Mesodermal cell (in vitro differentiated cells): ENCODE data around the gene GON4L.
"Not testable (repeated sequence)": the region's sequence is repeated elsewhere in the genome, so short reads cannot be mapped to it uniquely, and the experiment has no call there.

Experiments
- H3K27ac ChIP-seq: 2 replicates; pipeline ENCODE4 v1.7.0; 2013; ENCODE audit warnings: mild to moderate bottlenecking, low read depth, low read length, moderate library complexity; ENCODE audit not compliant: severe bottlenecking
- H3K36me3 ChIP-seq: 2 replicates; pipeline ENCODE4 v1.7.1; 2013; ENCODE audit warnings: mild to moderate bottlenecking, low read length, moderate library complexity; ENCODE audit not compliant: control insufficient read depth, insufficient read depth
- H3K4me1 ChIP-seq: one replicate; pipeline ENCODE4 v1.7.1; 2013; ENCODE audit warnings: mild to moderate bottlenecking, low read length; ENCODE audit not compliant: insufficient read depth, control insufficient read depth, poor library complexity, severe bottlenecking
- H3K4me3 ChIP-seq: 2 replicates; pipeline ENCODE4 v1.7.0; 2013; ENCODE audit warnings: low read length, control low read depth, mild to moderate bottlenecking; ENCODE audit not compliant: insufficient read depth, poor library complexity, severe bottlenecking; ENCODE audit errors: extremely low read depth
- H3K9me3 ChIP-seq: 2 replicates; pipeline ENCODE4 v1.7.1; 2013; ENCODE audit warnings: mild to moderate bottlenecking, low read length, moderate library complexity; ENCODE audit not compliant: control insufficient read depth
- WGBS, 2 experiments: methylation state at CpG; one replicate each; pipeline ENCODE4 v1.1.5; 2013; ENCODE audit warnings: missing lambda C conversion rate in 2 of 2; ENCODE audit not compliant: insufficient coverage in 2 of 2; 5-methylcytosine and 5-hydroxymethylcytosine counted together

Gene GON4L

DNA sequence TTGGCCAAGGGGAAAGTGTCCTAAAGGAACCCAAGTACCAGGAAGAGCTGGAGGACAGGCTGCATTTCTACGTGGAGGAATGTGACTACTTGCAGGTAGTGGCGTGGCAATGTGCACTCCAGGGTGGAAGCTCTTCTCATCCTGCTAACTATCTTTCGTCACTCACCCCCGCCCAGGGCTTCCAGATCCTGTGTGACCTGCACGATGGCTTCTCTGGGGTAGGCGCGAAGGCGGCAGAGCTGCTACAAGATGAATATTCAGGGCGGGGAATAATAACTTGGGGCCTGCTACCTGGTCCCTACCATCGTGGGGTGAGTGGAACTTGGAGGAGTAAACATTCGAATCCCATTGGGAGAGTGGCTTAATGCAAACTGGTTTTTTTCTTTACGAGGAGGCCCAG is 109.4 kb downstream of the GON4L start:
- 89 to 97% methylated on average over 4 of the region's 12 CpGs for WGBS, 2 experiments
- H3K4me3 ChIP-seq, H3K27ac ChIP-seq, H3K4me1 ChIP-seq, H3K9me3 ChIP-seq: not testable (repeated sequence)
- H3K36me3 ChIP-seq, result peaks cover 25% of the 10 kb centered on the region

DNA sequence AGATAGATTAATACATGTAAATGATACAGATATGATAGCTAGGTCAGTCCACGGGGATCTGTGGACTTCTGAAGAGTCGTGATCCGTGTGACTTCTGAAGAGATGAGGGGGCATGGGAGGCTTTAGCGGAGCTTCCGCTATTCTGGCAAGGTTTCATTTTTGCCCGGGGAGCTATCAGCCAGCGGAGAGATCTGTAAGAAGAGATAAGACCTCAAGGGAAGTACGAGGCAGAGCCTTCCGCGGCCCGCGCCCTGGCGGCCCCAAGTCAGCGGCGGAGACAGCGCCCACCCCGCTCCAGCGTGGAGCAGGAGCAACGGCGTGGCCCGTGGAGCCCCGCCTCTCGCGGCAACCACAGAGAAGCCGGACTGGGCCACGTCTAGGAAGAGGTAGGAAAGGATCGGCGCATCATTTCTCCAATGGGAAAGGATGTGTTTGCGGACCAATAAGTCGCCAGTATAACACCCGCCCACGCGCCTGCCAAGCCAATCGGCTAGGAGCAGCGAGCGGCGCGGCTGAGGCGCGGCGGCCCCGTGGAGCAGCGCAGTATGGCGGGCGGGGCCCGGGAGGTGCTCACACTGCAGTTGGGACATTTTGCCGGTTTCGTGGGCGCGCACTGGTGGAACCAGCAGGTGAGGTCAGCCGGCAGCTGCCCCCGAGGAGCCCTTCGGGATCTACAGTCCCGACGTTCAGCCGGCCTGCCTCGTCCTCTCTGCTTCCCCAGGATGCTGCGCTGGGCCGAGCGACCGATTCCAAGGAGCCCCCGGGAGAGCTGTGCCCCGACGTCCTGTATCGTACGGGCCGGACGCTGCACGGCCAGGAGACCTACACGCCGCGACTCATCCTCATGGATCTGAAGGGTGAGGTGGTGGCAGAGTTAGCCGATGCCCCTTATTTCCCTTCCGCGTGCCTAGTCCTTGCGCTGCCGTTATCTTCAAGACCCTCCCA is 111.5 kb downstream of the GON4L start:
- peak overlapping the region; percentile 83 for H3K27ac ChIP-seq
- WGBS, 2 experiments, result 0% methylated on average over 26 to 29 of the region's 77 CpGs
- peak overlapping the region; percentile 51 for H3K4me3 ChIP-seq
- H3K36me3 ChIP-seq, result peaks cover 16% of the 10 kb centered on the region
- H3K4me1 ChIP-seq, H3K9me3 ChIP-seq: not testable (repeated sequence)

DNA sequence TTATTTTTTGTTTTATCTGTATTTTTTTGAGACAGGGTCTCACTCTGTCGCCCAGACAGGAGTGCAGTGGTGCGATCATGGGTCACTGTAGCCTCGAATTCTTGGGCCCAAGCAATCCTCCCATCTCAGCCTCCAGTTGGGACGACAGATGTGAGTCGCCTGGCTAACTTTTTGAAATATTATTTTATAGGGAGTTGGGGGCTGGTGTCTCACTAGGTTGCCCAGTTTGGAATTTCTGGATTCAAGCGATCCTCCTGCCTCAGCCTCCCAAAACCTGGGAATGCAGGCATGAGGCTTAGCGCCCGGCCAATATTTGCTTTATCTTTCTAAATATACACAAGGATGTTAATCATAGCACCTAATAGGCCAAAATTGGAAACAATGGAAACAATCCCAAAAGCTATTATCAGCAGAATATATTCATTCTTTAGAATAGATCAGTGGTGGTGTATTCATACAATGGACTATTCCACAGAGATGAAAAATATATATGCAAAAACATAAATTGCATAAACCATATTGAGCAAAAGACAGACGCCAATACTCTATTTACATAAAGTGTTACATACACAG is 112.2 kb downstream of the GON4L start:
- WGBS, 2 experiments, result 92 to 96% methylated on average over 3 of the region's 9 CpGs
- H3K9me3 ChIP-seq, result no peaks in the 10 kb centered on the region
- no peaks in the 10 kb centered on the region for H3K4me1 ChIP-seq
- peak overlapping the region; percentile 83 for H3K27ac ChIP-seq
- H3K36me3 ChIP-seq, result peaks cover 18% of the 10 kb centered on the region
- H3K4me3 ChIP-seq, result peak overlapping the region; percentile 51

DNA sequence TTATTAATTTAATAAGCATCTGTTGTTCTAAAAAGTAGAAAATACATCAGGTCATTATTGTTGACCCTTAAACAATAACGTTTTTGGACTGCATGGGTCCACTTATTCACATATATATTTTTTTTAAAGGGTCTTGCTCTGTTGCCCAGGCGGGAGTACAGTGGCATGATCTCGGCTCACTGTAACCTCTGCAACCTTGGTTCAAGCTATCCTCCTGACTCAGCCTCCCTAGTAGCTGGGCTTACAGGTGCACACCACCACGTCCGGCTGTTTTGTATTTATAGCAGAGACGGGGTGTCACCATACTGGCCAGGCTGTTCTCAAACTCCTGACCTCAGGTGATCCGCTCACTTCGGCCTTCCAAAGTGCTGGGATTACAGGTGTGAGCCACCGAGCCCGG is 115.1 kb downstream of the GON4L start:
- Histone ChIP-seq H3K4me1 (no peaks in the 10 kb centered on the region), H3K36me3 (peaks cover 29% of the 10 kb centered on the region), H3K9me3 (no peaks in the 10 kb centered on the region), H3K4me3 (no peak overlapping the region), H3K27ac (no peak overlapping the region)
- WGBS, 2 experiments, result 94 to 96% methylated on average over 9 of the region's 10 CpGs

DNA sequence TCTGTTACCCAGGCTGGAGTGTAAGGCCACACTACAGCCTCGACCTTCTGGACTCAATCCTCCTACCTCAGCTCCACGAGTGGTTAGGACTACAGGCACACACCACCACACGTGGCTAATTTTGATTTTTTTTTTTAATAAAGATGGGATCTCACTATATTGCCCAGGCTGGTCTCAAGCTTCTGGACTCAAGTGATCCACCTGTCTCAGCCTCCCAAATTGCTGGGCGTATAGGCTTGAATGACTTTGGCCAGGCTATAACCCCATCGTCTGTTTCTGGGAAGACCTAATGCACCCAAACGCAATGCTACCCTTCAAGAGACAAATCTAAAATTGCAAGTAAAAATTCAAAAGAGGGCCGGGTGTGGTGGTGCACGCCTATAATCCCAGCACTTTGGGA is 116.0 kb downstream of the GON4L start:
- 91 to 98% methylated on average over 5 to 8 of the region's 8 CpGs for WGBS, 2 experiments
- Histone ChIP-seq H3K4me3 (no peak overlapping the region), H3K36me3 (peaks cover 39% of the 10 kb centered on the region), H3K4me1 (no peaks in the 10 kb centered on the region), H3K27ac (no peak overlapping the region), H3K9me3 (no peaks in the 10 kb centered on the region)

DNA sequence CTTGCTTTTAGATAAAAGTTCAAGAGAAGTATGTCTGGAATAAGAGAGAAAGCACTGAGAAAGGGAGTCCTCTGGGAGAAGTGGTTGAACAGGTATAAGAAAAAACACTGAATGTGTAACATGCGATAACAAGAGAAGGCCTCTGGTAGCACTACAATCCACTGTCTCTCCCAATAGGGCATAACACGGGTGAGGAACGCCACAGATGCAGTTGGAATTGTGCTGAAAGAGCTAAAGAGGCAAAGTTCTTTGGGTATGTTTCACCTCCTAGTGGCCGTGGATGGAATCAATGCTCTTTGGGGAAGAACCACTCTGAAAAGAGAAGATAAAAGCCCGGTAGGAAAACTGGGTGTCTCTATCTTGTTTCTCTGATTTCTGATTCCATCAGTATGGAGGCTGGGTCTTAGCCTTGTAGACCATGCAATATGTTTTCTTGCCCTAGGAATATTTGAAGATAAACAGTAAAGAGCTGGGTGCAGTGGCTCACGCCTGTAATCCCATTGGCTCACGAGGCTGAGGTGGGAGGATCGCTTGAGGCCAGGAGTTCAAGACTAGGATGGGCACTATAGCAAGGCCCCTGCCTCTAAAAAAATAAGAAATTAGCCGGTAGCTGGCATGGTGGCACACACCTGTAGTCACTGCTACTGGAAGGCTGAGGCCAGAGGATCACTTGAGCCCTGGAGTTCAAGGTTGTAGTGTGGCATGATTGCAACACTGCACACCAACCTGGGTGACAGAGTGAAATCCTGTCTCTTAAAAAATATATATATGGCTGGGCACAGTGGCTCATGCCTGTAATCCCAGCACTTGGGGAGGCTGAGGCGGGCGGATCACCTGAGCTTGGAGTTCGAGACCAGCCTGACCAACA is 127.7 kb downstream of the GON4L start:
- Histone ChIP-seq H3K9me3 (no peaks in the 10 kb centered on the region), H3K4me3 (no peak overlapping the region), H3K4me1 (no peaks in the 10 kb centered on the region), H3K36me3 (peaks cover 78% of the 10 kb centered on the region), H3K27ac (peak overlapping the region; percentile 13)
- WGBS, 2 experiments, result 74 to 85% methylated on average over 9 to 10 of the region's 12 CpGs

DNA sequence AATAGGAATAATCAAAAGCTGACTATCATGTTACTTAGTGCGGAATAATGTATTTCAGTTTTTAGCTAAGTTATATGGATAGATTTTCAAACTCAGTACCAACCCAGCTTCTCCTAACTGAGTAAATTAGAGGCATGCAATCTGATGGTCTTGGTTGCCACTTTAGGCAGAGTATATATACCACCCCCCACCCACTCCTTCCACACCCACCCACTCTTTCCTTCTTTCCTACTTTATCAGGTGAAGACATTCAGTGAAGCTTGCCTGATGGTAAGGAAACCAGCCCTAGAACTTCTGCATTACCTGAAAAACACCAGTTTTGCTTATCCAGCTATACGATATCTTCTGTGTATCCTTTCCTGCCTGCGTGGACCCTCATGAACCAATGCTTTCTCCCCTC is 131.9 kb downstream of the GON4L start:
- H3K4me3 ChIP-seq, result no peak overlapping the region
- no CpG with 5 or more reads among the region's 3 CpGs for WGBS, 2 experiments
- no peaks in the 10 kb centered on the region for H3K4me1 ChIP-seq
- H3K27ac ChIP-seq, result no peak overlapping the region
- H3K9me3 ChIP-seq, result no peaks in the 10 kb centered on the region
- peaks cover 77% of the 10 kb centered on the region for H3K36me3 ChIP-seq

DNA sequence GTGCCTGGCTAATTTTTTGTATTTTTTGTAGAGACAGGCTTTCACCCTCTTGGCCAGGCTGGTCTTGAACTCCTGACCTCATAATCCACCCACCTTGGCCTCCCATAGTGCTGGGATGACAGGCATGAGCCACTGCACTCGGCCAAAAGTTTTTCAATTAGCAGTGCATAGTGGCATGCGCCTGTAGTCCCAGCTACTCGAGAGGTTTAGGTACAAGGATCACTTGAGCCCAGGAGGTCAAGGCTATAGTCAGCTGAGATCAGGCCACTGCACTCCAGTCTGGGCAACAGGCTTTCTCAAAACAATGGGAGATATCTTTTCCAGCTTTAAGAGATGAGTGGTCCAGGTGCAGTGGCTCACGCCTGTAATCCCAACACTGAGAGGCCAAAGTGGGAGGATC is 137.3 kb downstream of the GON4L start:
- H3K4me1 ChIP-seq, result no peaks in the 10 kb centered on the region
- H3K36me3 ChIP-seq, result peaks cover 81% of the 10 kb centered on the region
- no peak overlapping the region for H3K27ac ChIP-seq
- WGBS, 2 experiments, result 94 to 100% methylated on average over 3 to 4 of the region's 4 CpGs
- H3K9me3 ChIP-seq, result no peaks in the 10 kb centered on the region
- H3K4me3 ChIP-seq, result no peak overlapping the region

DNA sequence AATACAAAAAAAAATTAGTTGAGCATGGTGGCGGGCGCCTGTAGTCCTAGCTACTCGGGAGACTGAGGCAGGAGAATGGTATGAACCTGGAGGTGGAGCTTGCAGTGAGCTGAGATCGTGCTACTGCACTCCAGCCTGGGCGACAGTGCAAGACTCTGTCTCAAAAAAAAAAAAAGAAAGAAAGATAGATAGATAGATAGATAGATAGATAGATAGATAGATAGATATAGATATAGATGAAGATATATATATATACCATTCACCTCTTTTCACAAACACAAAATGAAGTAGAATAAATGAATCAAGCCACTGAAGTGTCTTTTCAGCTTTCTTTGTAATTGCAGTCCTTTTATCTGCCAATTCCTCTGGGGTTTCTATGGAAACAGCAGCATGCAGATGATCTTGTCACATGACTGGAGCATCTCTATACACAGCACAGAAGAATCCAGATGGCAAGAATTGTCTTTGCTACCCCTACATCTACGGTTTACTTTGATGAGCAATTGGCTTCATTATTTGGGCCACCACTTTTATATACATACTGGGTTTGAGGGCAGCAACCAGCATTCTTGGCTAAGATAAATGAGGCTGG is 138.4 kb downstream of the GON4L start:
- H3K4me3 ChIP-seq, H3K9me3 ChIP-seq, H3K27ac ChIP-seq, H3K4me1 ChIP-seq: not testable (repeated sequence)
- WGBS, 2 experiments, result 89 to 100% methylated on average over 4 to 5 of the region's 6 CpGs
- H3K36me3 ChIP-seq, result peaks cover 84% of the 10 kb centered on the region

DNA sequence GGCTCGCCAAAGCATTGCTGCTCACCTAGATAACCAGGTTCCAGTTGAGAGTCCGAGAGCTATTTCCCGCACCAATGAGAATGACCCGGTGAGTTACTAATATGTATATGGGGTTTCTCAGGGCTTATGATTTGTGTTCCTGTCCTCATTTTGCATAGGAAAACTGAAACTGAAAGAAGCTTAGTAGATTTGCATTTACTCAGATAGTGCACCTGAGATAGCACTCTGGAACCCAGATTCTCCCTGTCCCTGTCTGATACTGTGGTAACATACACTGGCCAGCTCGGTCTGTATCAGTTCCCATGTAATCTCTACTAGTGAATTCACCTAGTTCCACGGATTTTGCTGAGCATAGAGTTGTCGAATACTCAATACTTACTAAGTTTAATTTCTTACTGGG is 140.0 kb downstream of the GON4L start:
- H3K9me3 ChIP-seq, result no peaks in the 10 kb centered on the region
- H3K4me1 ChIP-seq, result no peaks in the 10 kb centered on the region
- peaks cover 87% of the 10 kb centered on the region for H3K36me3 ChIP-seq
- H3K27ac ChIP-seq, result no peak overlapping the region
- 83 to 94% methylated on average over 3 to 5 of the region's 7 CpGs for WGBS, 2 experiments
- no peak overlapping the region for H3K4me3 ChIP-seq
